Measurements from ENCODE around the gene THBD. TPM values are rescaled to one million over a fixed set of nuclear protein-coding genes. Genes with fewer than 3 reads are reported as not detected.

The THBD gene
- total RNA-seq, 1 donor from 2014 or later: 104 TPM

DNA sequence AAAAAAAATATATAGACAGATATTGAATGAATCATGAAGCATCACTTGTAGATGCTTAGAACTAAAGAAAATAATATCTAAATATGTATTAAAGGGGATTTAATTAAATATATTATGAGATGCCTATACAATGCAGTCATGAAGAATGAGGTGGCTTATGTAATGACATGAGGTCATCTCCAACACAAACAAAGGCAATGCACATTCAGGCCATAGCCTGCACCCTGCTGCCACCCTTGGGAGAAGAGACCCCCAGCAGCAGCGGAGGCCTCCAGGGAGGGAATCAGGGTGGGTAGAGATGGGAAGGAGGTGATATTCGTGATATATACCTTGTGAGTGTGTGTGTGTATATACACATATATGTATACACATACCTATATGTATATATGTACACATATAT lies 40.8 kb downstream of the THBD start:
- TF ChIP-seq, protein P1, sequence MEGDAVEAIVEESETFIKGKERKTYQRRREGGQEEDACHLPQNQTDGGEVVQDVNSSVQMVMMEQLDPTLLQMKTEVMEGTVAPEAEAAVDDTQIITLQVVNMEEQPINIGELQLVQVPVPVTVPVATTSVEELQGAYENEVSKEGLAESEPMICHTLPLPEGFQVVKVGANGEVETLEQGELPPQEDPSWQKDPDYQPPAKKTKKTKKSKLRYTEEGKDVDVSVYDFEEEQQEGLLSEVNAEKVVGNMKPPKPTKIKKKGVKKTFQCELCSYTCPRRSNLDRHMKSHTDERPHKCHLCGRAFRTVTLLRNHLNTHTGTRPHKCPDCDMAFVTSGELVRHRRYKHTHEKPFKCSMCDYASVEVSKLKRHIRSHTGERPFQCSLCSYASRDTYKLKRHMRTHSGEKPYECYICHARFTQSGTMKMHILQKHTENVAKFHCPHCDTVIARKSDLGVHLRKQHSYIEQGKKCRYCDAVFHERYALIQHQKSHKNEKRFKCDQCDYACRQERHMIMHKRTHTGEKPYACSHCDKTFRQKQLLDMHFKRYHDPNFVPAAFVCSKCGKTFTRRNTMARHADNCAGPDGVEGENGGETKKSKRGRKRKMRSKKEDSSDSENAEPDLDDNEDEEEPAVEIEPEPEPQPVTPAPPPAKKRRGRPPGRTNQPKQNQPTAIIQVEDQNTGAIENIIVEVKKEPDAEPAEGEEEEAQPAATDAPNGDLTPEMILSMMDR (IDR thresholded peaks at IDR 0.05): no peak
- Histone ChIP-seq H3K36me3 (no peaks in the 10 kb centered on the region), H3K27me3 (no peaks in the 10 kb centered on the region), H3K4me3 (no peak overlapping the region), H3K9me3 (no peaks in the 10 kb centered on the region), H3K27ac (no peak overlapping the region), H3K4me1 (peaks cover 3% of the 10 kb centered on the region)
- ATAC-seq (no peak), DNase-seq (no peak)
- intact Hi-C loops (cut with DNase I): no loop called here

DNA sequence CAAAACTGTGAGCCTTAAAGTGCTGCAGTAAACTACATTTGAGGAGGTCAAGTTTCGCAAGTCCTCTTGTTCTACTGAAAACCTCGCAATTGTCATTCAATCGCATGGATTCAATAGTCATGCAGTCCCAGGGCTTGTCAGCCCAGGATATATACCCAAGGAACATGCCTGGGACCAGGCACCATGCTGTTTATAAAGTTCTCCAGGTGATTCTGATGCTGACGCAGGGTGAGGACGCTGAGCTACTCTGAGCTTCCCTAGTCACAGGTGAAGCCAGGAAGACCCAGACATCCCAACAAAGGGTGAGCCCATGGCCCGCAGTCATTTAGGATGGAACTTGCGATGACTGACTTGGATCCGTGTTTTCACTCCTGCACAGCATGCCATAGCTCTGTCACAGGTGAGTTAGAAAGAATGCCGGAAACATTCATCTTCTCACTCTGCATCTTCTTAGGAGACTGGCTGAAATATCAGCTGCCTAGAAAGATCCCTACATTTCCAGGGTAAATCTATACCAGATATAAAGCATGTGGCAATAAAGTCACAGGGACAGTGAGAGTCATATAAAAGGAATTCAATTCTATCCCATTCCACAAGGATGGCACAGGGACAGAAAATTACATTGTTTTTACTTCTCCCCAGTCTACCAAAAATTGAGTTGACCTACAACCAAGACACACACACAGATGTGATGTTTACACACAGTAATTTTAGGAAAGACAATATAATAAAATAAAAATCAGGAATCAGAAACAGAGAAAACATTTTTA lies 41.4 kb downstream of the THBD start:
- intact Hi-C loops (cut with DNase I): no loop called here
- no peaks in the 10 kb centered on the region for H3K27me3 ChIP-seq
- DNase-seq (no peak), ATAC-seq (no peak)
- TF ChIP-seq, protein P1 (IDR thresholded peaks at IDR 0.05): no peak
- no peaks in the 10 kb centered on the region for H3K36me3 ChIP-seq
- no peak overlapping the region for H3K4me3 ChIP-seq
- H3K27ac ChIP-seq: no peak overlapping the region
- H3K4me1 ChIP-seq: peaks cover 3% of the 10 kb centered on the region
- H3K9me3 ChIP-seq: no peaks in the 10 kb centered on the region

DNA sequence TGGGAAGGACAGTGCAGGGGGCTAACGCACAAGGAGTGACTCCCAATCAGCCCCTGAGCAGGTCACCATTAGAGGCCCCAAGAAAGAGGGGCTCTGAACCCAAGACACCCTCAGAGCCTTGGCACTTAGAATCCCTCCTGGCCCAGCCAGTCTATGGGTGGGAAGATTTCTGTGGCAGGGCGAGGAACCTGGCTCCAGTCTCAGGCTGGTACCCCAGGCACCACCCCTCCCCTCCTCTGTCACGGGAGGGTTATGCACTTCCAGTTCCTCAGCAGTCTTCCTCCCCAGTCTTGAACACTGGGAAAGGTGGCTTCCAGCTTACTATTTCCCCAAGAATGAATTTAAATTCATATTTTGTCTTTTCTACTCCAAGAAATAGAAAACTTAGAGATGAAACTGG lies 42.0 kb downstream of the THBD start:
- no peaks in the 10 kb centered on the region for H3K36me3 ChIP-seq
- DNase-seq: no peak
- no peak overlapping the region for H3K4me3 ChIP-seq
- intact Hi-C loops (cut with DNase I): no loop called here
- no peaks in the 10 kb centered on the region for H3K9me3 ChIP-seq
- no peak for ATAC-seq
- H3K4me1 ChIP-seq: peaks cover 3% of the 10 kb centered on the region
- H3K27ac ChIP-seq: no peak overlapping the region
- H3K27me3 ChIP-seq: no peaks in the 10 kb centered on the region
- TF ChIP-seq, protein P1 (IDR thresholded peaks at IDR 0.05): no peak

DNA sequence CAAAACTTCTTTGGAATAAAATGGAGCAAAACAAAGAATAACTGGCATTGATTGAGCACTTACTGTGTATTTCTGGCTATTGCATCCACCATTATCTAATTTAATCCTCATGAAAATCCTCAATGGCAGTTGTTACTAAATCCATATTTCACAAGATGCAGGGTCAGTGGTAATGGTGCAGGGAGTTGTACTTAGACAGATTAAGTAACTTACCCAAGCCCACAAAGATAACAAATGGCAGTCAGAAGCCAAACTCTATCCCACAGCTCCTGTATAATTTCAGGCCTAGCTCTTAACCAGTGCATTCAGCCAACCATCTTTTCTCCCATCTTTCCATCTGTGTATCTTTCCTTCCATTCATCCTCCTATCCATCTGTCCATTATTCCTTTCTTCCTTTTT lies 43.7 kb downstream of the THBD start:
- peaks cover 3% of the 10 kb centered on the region for H3K4me1 ChIP-seq
- no peak overlapping the region for H3K4me3 ChIP-seq
- no peaks in the 10 kb centered on the region for H3K27me3 ChIP-seq
- TF ChIP-seq, protein P1 (IDR thresholded peaks at IDR 0.05): no peak
- intact Hi-C loops (cut with DNase I): no loop called here
- H3K36me3 ChIP-seq: no peaks in the 10 kb centered on the region
- no peaks in the 10 kb centered on the region for H3K9me3 ChIP-seq
- DNase-seq (no peak), ATAC-seq (no peak)
- H3K27ac ChIP-seq: no peak overlapping the region

DNA sequence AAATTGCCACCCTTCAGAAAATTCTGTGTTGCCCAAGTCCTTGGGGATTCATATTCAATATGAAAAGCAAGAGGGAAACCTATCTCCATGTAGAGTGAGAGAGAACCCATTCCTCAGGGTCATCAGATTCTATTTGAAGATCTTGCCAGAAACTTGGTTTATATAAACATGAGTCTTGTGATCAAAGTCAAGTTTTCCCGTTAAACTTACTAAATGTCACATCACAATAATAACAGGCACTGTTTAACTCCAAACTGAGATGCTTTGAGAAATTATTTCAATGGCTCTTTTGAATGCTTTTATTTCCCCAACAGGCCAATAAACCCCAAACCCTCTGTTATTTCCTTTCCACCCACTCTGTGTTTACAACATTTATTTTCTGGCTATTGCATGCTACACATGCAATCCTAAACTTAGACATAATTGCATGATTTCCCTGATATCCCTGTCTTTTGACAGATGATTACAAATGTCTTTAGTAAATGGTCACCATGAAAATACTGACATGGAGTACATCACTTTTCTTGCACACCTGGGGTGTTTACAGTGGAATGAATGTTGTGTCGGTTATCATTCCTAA lies 45.5 kb downstream of the THBD start:
- Histone ChIP-seq H3K9me3 (no peaks in the 10 kb centered on the region), H3K4me1 (no peaks in the 10 kb centered on the region), H3K27me3 (no peaks in the 10 kb centered on the region), H3K4me3 (no peak overlapping the region), H3K27ac (no peak overlapping the region), H3K36me3 (no peaks in the 10 kb centered on the region)
- ATAC-seq (no peak), DNase-seq (no peak)
- TF ChIP-seq, protein P1 (IDR thresholded peaks at IDR 0.05): no peak
- intact Hi-C loops (cut with DNase I): no loop called here
